ENCODE results near the gene TMEM132D.
"Not testable (repeated sequence)": the region's sequence is repeated elsewhere in the genome, so short reads cannot be mapped to it uniquely, and the experiment has no call there.

Gene TMEM132D

GRCh38 chr12:129069886-129070285 is 833.9 kb downstream of the TMEM132D start:
- H3K36me3 ChIP-seq (ENCODE audit: insufficient read depth, low read depth, low read length), result no peaks in the 10 kb centered on the region
- no peak overlapping the region for H3K4me3 ChIP-seq (ENCODE audit: low read length)
- H3K27me3 ChIP-seq (ENCODE audit: insufficient read depth, low read length), result no peaks in the 10 kb centered on the region; the same call in 1 of the 2 replicates
- no peaks in the 10 kb centered on the region for H3K9me3 ChIP-seq (ENCODE audit: insufficient read depth, low read depth, low read length)
- no peak overlapping the region for H3K27ac ChIP-seq (ENCODE audit: low read length)
- H3K9ac ChIP-seq (ENCODE audit: low read depth, low read length), result no peak overlapping the region
- H3K4me1 ChIP-seq (ENCODE audit: insufficient read depth, low read length), result peaks cover 3% of the 10 kb centered on the region; the same call in 1 of the 2 replicates

GRCh38 chr12:129068684-129069083 is 835.1 kb downstream of the TMEM132D start:
- no peak overlapping the region for H3K27ac ChIP-seq (ENCODE audit: low read length)
- no peaks in the 10 kb centered on the region for H3K9me3 ChIP-seq (ENCODE audit: insufficient read depth, low read depth, low read length)
- no peak overlapping the region for H3K9ac ChIP-seq (ENCODE audit: low read depth, low read length)
- H3K4me3 ChIP-seq (ENCODE audit: low read length), result no peak overlapping the region
- H3K27me3 ChIP-seq (ENCODE audit: insufficient read depth, low read length), result no peaks in the 10 kb centered on the region; the same call in 1 of the 2 replicates
- H3K36me3 ChIP-seq (ENCODE audit: insufficient read depth, low read depth, low read length), result no peaks in the 10 kb centered on the region
- peaks cover 3% of the 10 kb centered on the region; the same call in 1 of the 2 replicates for H3K4me1 ChIP-seq (ENCODE audit: insufficient read depth, low read length)

- H3K9me3 ChIP-seq (ENCODE audit: insufficient read depth, low read depth, low read length), result peaks cover 8% of the 10 kb centered on the region; the same call in 1 of the 2 replicates
- H3K27me3 ChIP-seq (ENCODE audit: insufficient read depth, low read length), result no peaks in the 10 kb centered on the region; the same call in 1 of the 2 replicates
- peaks cover 3% of the 10 kb centered on the region; the same call in 1 of the 2 replicates for H3K4me1 ChIP-seq (ENCODE audit: insufficient read depth, low read length)
Measured at GRCh38 chr12:129067491-129067890, 836.3 kb downstream of the TMEM132D start.

GRCh38 chr12:129064209-129064855 is 839.5 kb downstream of the TMEM132D start:
- Histone ChIP-seq H3K4me1 (ENCODE audit: insufficient read depth, low read length) (no peaks in the 10 kb centered on the region), H3K27me3 (ENCODE audit: insufficient read depth, low read length) (no peaks in the 10 kb centered on the region; the same call in 1 of the 2 replicates), H3K4me3 (ENCODE audit: low read length) (no peak overlapping the region), H3K9ac (ENCODE audit: low read depth, low read length) (no peak overlapping the region), H3K9me3 (ENCODE audit: insufficient read depth, low read depth, low read length) (peaks cover 16% of the 10 kb centered on the region), H3K36me3 (ENCODE audit: insufficient read depth, low read depth, low read length) (no peaks in the 10 kb centered on the region), H3K27ac (ENCODE audit: low read length) (no peak overlapping the region)

More at GRCh38 chr12:129067491-129067890, 836.3 kb downstream of the TMEM132D start:
- H3K9ac ChIP-seq (ENCODE audit: low read depth, low read length), result no peak overlapping the region
- no peak overlapping the region for H3K4me3 ChIP-seq (ENCODE audit: low read length)
- no peaks in the 10 kb centered on the region for H3K36me3 ChIP-seq (ENCODE audit: insufficient read depth, low read depth, low read length)
- no peak overlapping the region for H3K27ac ChIP-seq (ENCODE audit: low read length)

- Histone ChIP-seq H3K4me3 (ENCODE audit: low read length) (no peak overlapping the region), H3K4me1 (ENCODE audit: insufficient read depth, low read length) (no peaks in the 10 kb centered on the region), H3K9ac (ENCODE audit: low read depth, low read length) (no peak overlapping the region), H3K36me3 (ENCODE audit: insufficient read depth, low read depth, low read length) (no peaks in the 10 kb centered on the region), H3K9me3 (ENCODE audit: insufficient read depth, low read depth, low read length) (peaks cover 16% of the 10 kb centered on the region), H3K27me3 (ENCODE audit: insufficient read depth, low read length) (no peaks in the 10 kb centered on the region; the same call in 1 of the 2 replicates), H3K27ac (ENCODE audit: low read length) (no peak overlapping the region)
Measured at GRCh38 chr12:129063600-129063999, 840.2 kb downstream of the TMEM132D start.

GRCh38 chr12:129053232-129053631 is 850.6 kb downstream of the TMEM132D start:
- H3K9ac ChIP-seq (ENCODE audit: low read depth, low read length), result no peak overlapping the region
- H3K36me3 ChIP-seq (ENCODE audit: insufficient read depth, low read depth, low read length), result no peaks in the 10 kb centered on the region

GRCh38 chr12:129052373-129052772 is 851.5 kb downstream of the TMEM132D start:
- H3K9ac ChIP-seq (ENCODE audit: low read depth, low read length), result no peak overlapping the region
- H3K27me3 ChIP-seq (ENCODE audit: insufficient read depth, low read length), result 0 out of 2 replicates have a peak, but pooled peaks cover 6% of the 10 kb centered on the region
- no peaks in the 10 kb centered on the region for H3K4me1 ChIP-seq (ENCODE audit: insufficient read depth, low read length)
- no peaks in the 10 kb centered on the region for H3K36me3 ChIP-seq (ENCODE audit: insufficient read depth, low read depth, low read length)
- no peaks in the 10 kb centered on the region for H3K9me3 ChIP-seq (ENCODE audit: insufficient read depth, low read depth, low read length)
- H3K27ac ChIP-seq (ENCODE audit: low read length), result no peak overlapping the region
- no peak overlapping the region for H3K4me3 ChIP-seq (ENCODE audit: low read length)

More at GRCh38 chr12:129053232-129053631, 850.6 kb downstream of the TMEM132D start:
- H3K27ac ChIP-seq (ENCODE audit: low read length), result no peak overlapping the region
- H3K9me3 ChIP-seq (ENCODE audit: insufficient read depth, low read depth, low read length), result no peaks in the 10 kb centered on the region
- no peak overlapping the region for H3K4me3 ChIP-seq (ENCODE audit: low read length)
- no peaks in the 10 kb centered on the region for H3K27me3 ChIP-seq (ENCODE audit: insufficient read depth, low read length)
- no peaks in the 10 kb centered on the region for H3K4me1 ChIP-seq (ENCODE audit: insufficient read depth, low read length)

GRCh38 chr12:129049917-129050316 is 853.9 kb downstream of the TMEM132D start:
- Histone ChIP-seq H3K4me1 (ENCODE audit: insufficient read depth, low read length) (no peaks in the 10 kb centered on the region), H3K27me3 (ENCODE audit: insufficient read depth, low read length) (0 out of 2 replicates have a peak, but pooled peaks cover 6% of the 10 kb centered on the region), H3K4me3 (ENCODE audit: low read length) (no peak overlapping the region), H3K9me3 (ENCODE audit: insufficient read depth, low read depth, low read length) (no peaks in the 10 kb centered on the region), H3K9ac (ENCODE audit: low read depth, low read length) (no peak overlapping the region), H3K27ac (ENCODE audit: low read length) (no peak overlapping the region), H3K36me3 (ENCODE audit: insufficient read depth, low read depth, low read length) (no peaks in the 10 kb centered on the region)

GRCh38 chr12:129043334-129043733 is 860.5 kb downstream of the TMEM132D start:
- not testable (repeated sequence) for H3K4me1 ChIP-seq (ENCODE audit: insufficient read depth, low read length); H3K4me3 ChIP-seq (ENCODE audit: low read length); H3K36me3 ChIP-seq (ENCODE audit: insufficient read depth, low read depth, low read length); H3K27ac ChIP-seq (ENCODE audit: low read length); H3K9ac ChIP-seq (ENCODE audit: low read depth, low read length); H3K9me3 ChIP-seq (ENCODE audit: insufficient read depth, low read depth, low read length); H3K27me3 ChIP-seq (ENCODE audit: insufficient read depth, low read length)

GRCh38 chr12:129036135-129036534 is 867.7 kb downstream of the TMEM132D start:
- H3K9ac ChIP-seq (ENCODE audit: low read depth, low read length), result no peak overlapping the region
- H3K27ac ChIP-seq (ENCODE audit: low read length), result no peak overlapping the region
- H3K36me3 ChIP-seq (ENCODE audit: insufficient read depth, low read depth, low read length), result no peaks in the 10 kb centered on the region
- H3K4me1 ChIP-seq (ENCODE audit: insufficient read depth, low read length), result no peaks in the 10 kb centered on the region
- no peak overlapping the region for H3K4me3 ChIP-seq (ENCODE audit: low read length)
- no peaks in the 10 kb centered on the region for H3K9me3 ChIP-seq (ENCODE audit: insufficient read depth, low read depth, low read length)
- no peaks in the 10 kb centered on the region for H3K27me3 ChIP-seq (ENCODE audit: insufficient read depth, low read length)

GRCh38 chr12:129034558-129035289 is 869.1 kb downstream of the TMEM132D start:
- Histone ChIP-seq H3K36me3 (ENCODE audit: insufficient read depth, low read depth, low read length) (no peaks in the 10 kb centered on the region), H3K27me3 (ENCODE audit: insufficient read depth, low read length) (no peaks in the 10 kb centered on the region), H3K9ac (ENCODE audit: low read depth, low read length) (no peak overlapping the region), H3K4me3 (ENCODE audit: low read length) (no peak overlapping the region), H3K27ac (ENCODE audit: low read length) (no peak overlapping the region), H3K4me1 (ENCODE audit: insufficient read depth, low read length) (no peaks in the 10 kb centered on the region), H3K9me3 (ENCODE audit: insufficient read depth, low read depth, low read length) (no peaks in the 10 kb centered on the region)

GRCh38 chr12:129028844-129029243 is 875.0 kb downstream of the TMEM132D start:
- no peak overlapping the region for H3K27ac ChIP-seq (ENCODE audit: low read length)
- H3K27me3 ChIP-seq (ENCODE audit: insufficient read depth, low read length), result peaks cover 8% of the 10 kb centered on the region; the same call in 1 of the 2 replicates
- H3K9me3 ChIP-seq (ENCODE audit: insufficient read depth, low read depth, low read length), result no peaks in the 10 kb centered on the region; the same call in 1 of the 2 replicates
- H3K4me3 ChIP-seq (ENCODE audit: low read length), result no peak overlapping the region
- no peaks in the 10 kb centered on the region for H3K4me1 ChIP-seq (ENCODE audit: insufficient read depth, low read length)
- no peaks in the 10 kb centered on the region for H3K36me3 ChIP-seq (ENCODE audit: insufficient read depth, low read depth, low read length)
- no peak overlapping the region for H3K9ac ChIP-seq (ENCODE audit: low read depth, low read length)
